ENCODE measurements around the gene DDC. TPM values are rescaled to one million over a fixed set of nuclear protein-coding genes. Genes with fewer than 3 reads are reported as not detected.

Gene DDC
- total and polyA plus RNA-seq, 2 donors (not counting 3 experiments of a cell fraction or from before 2014, with no cell fraction given), result not detected

DNA sequence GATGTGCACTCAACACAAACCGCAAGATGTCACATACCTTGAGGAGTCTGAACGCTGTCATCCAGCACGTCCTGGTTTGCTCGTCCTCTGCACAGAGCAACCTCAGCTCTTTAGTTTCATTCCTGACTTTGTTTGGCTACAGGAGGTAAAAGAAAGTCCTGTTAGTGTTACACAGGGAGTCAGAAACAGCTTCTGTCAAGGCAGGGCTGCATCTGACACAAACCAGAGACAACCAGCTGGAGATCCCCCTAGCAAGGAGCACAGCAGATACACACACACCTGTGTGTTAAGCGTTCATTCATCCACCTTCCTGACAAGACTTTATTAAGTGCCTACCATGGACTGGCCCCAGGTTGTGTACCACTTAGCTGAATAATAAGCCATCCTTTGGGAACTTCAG is 47.5 kb upstream of the DDC start:
- Histone ChIP-seq H3K4me1 (ENCODE audit: control insufficient read depth, extremely low read depth, insufficient read depth, low read length) (peaks cover 23% of the 10 kb centered on the region), H3K9me3 (replicated peaks; ENCODE audit: control insufficient read depth, insufficient read depth, low read length) (no peaks in the 10 kb centered on the region), H4K20me1 (replicated peaks; ENCODE audit: control insufficient read depth, extremely low read depth, insufficient read depth, low read length) (no peaks in the 10 kb centered on the region), H3K79me2 (ENCODE audit: control insufficient read depth, insufficient read depth, low read length) (peaks cover 10% of the 10 kb centered on the region), H3K9ac (replicated peaks; ENCODE audit: extremely low read depth, insufficient read depth, low read length) (no peak overlapping the region), H3K27ac (ENCODE audit: insufficient read depth, low read depth, low read length) (no peak overlapping the region), H3K4me3 (replicated peaks in 1 of 3; ENCODE audit: insufficient read depth in 1 of 3, low read depth in 1 of 3, low read length in 3 of 3) (no peak overlapping the region), H3K4me2 (ENCODE audit: insufficient read depth, low read length) (no peak overlapping the region), H2AFZ (ENCODE audit: low read depth, low read length) (no peak overlapping the region), H3K27me3 (ENCODE audit: control insufficient read depth in 2 of 2, insufficient read depth in 2 of 2, low read length in 2 of 2) (no peaks in the 10 kb centered on the region), H3K9me1 (replicated peaks; ENCODE audit: control insufficient read depth, extremely low read depth, insufficient read depth, low read length) (no peaks in the 10 kb centered on the region), H3K36me3 (ENCODE audit: control insufficient read depth in 2 of 2, extremely low read depth in 1 of 2, insufficient read depth in 2 of 2, low read length in 2 of 2) (peaks cover 24 to 56% of the 10 kb centered on the region in 2 experiments)
- intact Hi-C loops (cut with micrococcal nuclease), result loop anchor here (5.0 kb wide), 1 partner anchor 145 kb away; no protein-coding TSS in a partner anchor
- dilution Hi-C loops (cut with MboI; ENCODE audit: extremely low pct_ligation_motif_present, low sequenced_read_pairs), result no loop called here
- TF ChIP-seq EZH2 (IDR thresholded peaks at IDR 0.05; ENCODE audit: borderline replicate concordance, low read depth, low read length, severe bottlenecking), result no peak
- TF ChIP-seq POLR2AphosphoS5 (IDR thresholded peaks at IDR 0.05; ENCODE audit: insufficient read depth, low read depth, low read length), result no peak
- no peak for TF ChIP-seq GATA2 (IDR thresholded peaks at IDR 0.05; ENCODE audit: insufficient read depth, insufficient read length, low read depth, low read length)
- TF ChIP-seq JUN (IDR thresholded peaks at IDR 0.05; ENCODE audit: borderline replicate concordance, insufficient read depth, insufficient read length, low read depth), result no peak
- TF ChIP-seq, protein P1, sequence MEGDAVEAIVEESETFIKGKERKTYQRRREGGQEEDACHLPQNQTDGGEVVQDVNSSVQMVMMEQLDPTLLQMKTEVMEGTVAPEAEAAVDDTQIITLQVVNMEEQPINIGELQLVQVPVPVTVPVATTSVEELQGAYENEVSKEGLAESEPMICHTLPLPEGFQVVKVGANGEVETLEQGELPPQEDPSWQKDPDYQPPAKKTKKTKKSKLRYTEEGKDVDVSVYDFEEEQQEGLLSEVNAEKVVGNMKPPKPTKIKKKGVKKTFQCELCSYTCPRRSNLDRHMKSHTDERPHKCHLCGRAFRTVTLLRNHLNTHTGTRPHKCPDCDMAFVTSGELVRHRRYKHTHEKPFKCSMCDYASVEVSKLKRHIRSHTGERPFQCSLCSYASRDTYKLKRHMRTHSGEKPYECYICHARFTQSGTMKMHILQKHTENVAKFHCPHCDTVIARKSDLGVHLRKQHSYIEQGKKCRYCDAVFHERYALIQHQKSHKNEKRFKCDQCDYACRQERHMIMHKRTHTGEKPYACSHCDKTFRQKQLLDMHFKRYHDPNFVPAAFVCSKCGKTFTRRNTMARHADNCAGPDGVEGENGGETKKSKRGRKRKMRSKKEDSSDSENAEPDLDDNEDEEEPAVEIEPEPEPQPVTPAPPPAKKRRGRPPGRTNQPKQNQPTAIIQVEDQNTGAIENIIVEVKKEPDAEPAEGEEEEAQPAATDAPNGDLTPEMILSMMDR (IDR thresholded peaks at IDR 0.05; ENCODE audit: extremely low read depth in 1 of 2, insufficient read depth in 1 of 2, low read depth in 1 of 2, low read length in 2 of 2), result no peak
- no peak for TF ChIP-seq FOS (IDR thresholded peaks at IDR 0.05; ENCODE audit: borderline replicate concordance, insufficient read depth, low read length)
- TF ChIP-seq MAX (IDR thresholded peaks at IDR 0.05; ENCODE audit: insufficient read depth, insufficient read length), result no peak
- TF ChIP-seq POLR2A (IDR thresholded peaks at IDR 0.05; ENCODE audit: low read depth, low read length), result no peak
- no peak for TF ChIP-seq MYC (IDR thresholded peaks at IDR 0.05; ENCODE audit: low read depth, low read length)
- no TSS peak for BruUV-seq (replicated peaks)
- CTCF ChIA-PET, result interaction anchor here (1.7 to 4.3 kb wide), 2 partner anchors 529 to 548 kb away, joined by 5 to 23 read pairs; no protein-coding TSS in a partner anchor
- POLR2A ChIA-PET, result no interaction called here
- DNase-seq (ENCODE audit: low read depth, low spot score) (no peak), FAIRE-seq (no peak)
